Upper lobe of right lung (tissue), 1 donor: ENCODE measurements around the gene ESR2. TPM values are rescaled to one million over a fixed set of nuclear protein-coding genes. Genes with fewer than 3 reads are reported as not detected.
A peak's percentile ranks its signal among the peaks of the same experiment; 100 is the strongest.

ENCODE experiments used
- ATAC-seq: fragments of 200-7000 bp; cut with Tn5 transposase; one replicate; pipeline ENCODE4 v1.9.1; 2020; ENCODE audit warnings: mild to moderate bottlenecking, moderate library complexity
- DNase-seq: peaks from one replicate; pipeline ENCODE4 v3.0.0-alpha.2; 2020
- H3K27ac ChIP-seq: fragments of 200-600 bp; one replicate; pipeline ENCODE4 v1.8.0; 2022
- H3K27me3 ChIP-seq: fragments of 200-600 bp; one replicate; pipeline ENCODE4 v1.8.0; 2022; ENCODE audit warnings: mild to moderate bottlenecking
- H3K36me3 ChIP-seq: fragments of 200-600 bp; one replicate; pipeline ENCODE4 v1.8.0; 2022
- H3K4me1 ChIP-seq: fragments of 200-600 bp; one replicate; pipeline ENCODE4 v1.8.0; 2022
- H3K4me3 ChIP-seq: fragments of 200-600 bp; one replicate; pipeline ENCODE4 v1.8.0; 2022; ENCODE audit warnings: mild to moderate bottlenecking
- H3K9me3 ChIP-seq: fragments of 200-600 bp; one replicate; pipeline ENCODE4 v1.8.0; 2022
- CTCF ChIP-seq: fragments of 200-600 bp; IDR thresholded peaks from one replicate; pipeline ENCODE4 v1.8.0; 2022; ENCODE audit warnings: antibody characterized with exemption
- intact Hi-C: fragments of 100-400 bp; cut with DNase I; formaldehyde crosslinking; loops from one replicate; pipeline ENCODE4 v1.11.0; 2022
- long read RNA-seq: library from polyadenylated mRNA; unstranded; transcript quantifications from one replicate; pipeline ENCODE4 v2.0.0, GENCODE V29; 2021
- total RNA-seq: library from RNA; stranded (reverse); fragmentation: NEBNext Ultra II Directional; extraction: Animal tissue kit (Norgen Biotek cat#: 25700); gene quantifications from one replicate; pipeline ENCODE4 v1.2.1, GENCODE V29; 2021
- donor health status: DM: no; HTN: yes; CAD: no; lungs with severe emphysema.

The ESR2 gene
- 1.3 TPM for total RNA-seq
- long read RNA-seq, partial matches to known transcripts, result 0 of 9 reads
- long read RNA-seq, other reads (novel, unspliced or antisense), result 8 of 9 reads

DNA sequence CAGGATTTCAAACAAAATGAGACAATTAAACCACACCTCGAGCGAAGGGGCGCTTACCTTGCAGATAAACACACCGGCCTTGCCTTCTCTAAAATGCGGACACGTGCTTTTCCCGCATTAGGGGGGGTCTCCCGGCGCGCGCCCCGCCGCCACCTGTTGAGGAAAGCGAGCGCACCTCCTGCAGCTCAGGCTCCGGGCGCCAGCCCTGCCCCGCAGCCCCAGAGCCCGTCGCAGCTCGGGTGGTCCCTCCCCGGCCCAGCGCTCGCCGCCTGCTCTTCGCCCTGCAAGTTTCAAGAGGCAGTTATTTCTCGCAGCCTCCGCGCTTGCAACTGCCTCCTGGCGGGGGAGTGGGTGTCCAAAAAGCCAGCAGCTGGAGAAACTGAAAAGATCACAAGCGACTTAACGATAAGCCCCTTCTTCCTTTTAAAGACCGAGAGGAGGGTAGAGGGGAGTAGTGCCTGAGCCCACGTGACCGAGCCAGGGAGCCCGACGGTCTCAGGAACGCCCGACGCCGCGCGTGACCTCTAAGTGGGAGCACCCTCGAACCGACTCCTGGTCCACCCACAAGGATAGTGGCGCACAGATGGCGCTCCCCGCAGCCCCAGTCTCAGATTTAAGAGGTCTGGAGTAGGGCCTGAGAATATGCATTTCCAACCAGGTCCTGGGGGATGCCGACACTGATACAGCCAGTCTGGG lies at the start of gene ESR2:
Gene ESR2 (minus strand): TSS at position 396 of the 696 bp plus-strand sequence. CDS start 11,386 bp downstream, outside the sequence.
- intact Hi-C loops, result no loop called here
- peak; percentile 61 for ATAC-seq
- H3K36me3 ChIP-seq, result no peaks in the 10 kb centered on the region
- peak; percentile 65 for DNase-seq
- H3K9me3 ChIP-seq, result no peaks in the 10 kb centered on the region
- H3K4me3 ChIP-seq, result peak within 1 kb of the TSS; percentile 47
- no peak within 1 kb of the TSS for H3K27ac ChIP-seq
- H3K4me1 ChIP-seq, result peaks cover 24% of the 10 kb centered on the region
- TF ChIP-seq CTCF, result no peak
- peaks cover 24% of the 10 kb centered on the region for H3K27me3 ChIP-seq

DNA sequence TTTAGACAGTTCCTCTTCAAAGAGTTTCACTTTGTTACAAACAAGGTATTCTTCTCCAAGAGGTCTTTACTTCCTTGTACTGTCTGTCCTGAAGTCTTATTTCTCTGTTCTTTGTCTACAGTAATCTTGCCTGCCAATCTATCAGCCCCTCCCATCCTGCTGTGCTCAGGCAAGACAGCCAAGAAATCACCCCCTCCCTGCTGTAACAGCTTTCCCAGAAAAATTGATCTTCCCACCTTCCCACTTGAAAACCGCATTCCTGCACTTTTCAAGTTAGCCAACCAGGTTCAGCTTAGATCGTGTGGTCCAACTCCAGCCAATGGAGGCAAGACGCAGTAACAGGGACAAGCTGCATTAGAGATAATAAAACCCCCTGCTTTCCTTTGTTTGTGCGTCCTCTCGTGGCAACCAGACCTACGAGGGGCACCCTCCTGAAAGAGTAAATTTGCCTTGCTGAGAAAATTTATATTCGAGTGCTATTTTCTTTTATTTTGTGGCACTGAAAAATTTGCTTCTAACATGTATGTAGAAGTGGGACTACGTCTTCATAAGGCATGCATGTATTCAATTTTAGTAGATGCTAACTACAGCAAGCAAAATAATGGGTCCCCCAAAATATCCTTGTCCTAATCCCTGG lies 46.5 kb upstream of the ESR2 start:
- ATAC-seq (no peak), DNase-seq (no peak)
- Histone ChIP-seq H3K9me3 (no peaks in the 10 kb centered on the region), H3K36me3 (no peaks in the 10 kb centered on the region), H3K27me3 (no peaks in the 10 kb centered on the region), H3K27ac (no peak overlapping the region), H3K4me3 (no peak overlapping the region), H3K4me1 (peaks cover 6% of the 10 kb centered on the region)
- intact Hi-C loops, result no loop called here
- no peak for TF ChIP-seq CTCF

GRCh38 chr14:64338616-64339316 lies 44.6 kb upstream of the ESR2 start:
- H3K27me3 ChIP-seq, result no peaks in the 10 kb centered on the region
- ATAC-seq (peak; percentile 96), DNase-seq (peak; percentile 96)
- no peak for TF ChIP-seq CTCF
- H3K27ac ChIP-seq, result peak overlapping the region; percentile 85
- H3K4me3 ChIP-seq, result peak overlapping the region; percentile 87
- peaks cover 6% of the 10 kb centered on the region for H3K4me1 ChIP-seq
- H3K36me3 ChIP-seq, result no peaks in the 10 kb centered on the region
- H3K9me3 ChIP-seq, result no peaks in the 10 kb centered on the region
- intact Hi-C loops, result no loop called here

- no peaks in the 10 kb centered on the region for H3K27me3 ChIP-seq
- no peaks in the 10 kb centered on the region for H3K9me3 ChIP-seq
- peak overlapping the region; percentile 85 for H3K27ac ChIP-seq
- DNase-seq (no peak), ATAC-seq (peak; percentile 18)
- no peaks in the 10 kb centered on the region for H3K36me3 ChIP-seq
- peak overlapping the region; percentile 87 for H3K4me3 ChIP-seq
- peaks cover 6% of the 10 kb centered on the region for H3K4me1 ChIP-seq
- no peak for TF ChIP-seq CTCF
- intact Hi-C loops, result no loop called here
These were observed 43.9 kb upstream of the ESR2 start for GRCh38 chr14:64337888-64338615.

DNA sequence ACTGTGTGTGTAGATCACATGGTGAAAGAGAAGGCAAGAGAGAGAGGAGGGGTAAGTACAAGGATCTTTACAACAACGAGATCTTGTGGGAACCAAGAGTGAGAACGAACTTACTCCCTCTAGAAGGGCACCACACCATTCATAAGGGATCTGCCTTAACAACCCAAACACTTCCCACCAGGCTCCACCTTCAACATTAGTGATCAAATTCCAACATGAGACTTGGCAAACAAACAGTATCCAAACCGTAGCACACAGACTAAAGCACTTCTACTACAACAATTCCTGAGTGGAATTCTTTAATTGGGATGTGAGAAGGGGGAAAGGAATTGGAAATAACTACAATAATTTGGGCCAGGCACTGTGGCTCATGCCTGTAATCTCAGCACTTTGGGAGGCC lies 35.0 kb upstream of the ESR2 start:
- intact Hi-C loops, result no loop called here
- DNase-seq (no peak), ATAC-seq (no peak)
- peaks cover 3% of the 10 kb centered on the region for H3K27me3 ChIP-seq
- no peak overlapping the region for H3K27ac ChIP-seq
- no peaks in the 10 kb centered on the region for H3K9me3 ChIP-seq
- no peak overlapping the region for H3K4me3 ChIP-seq
- no peaks in the 10 kb centered on the region for H3K36me3 ChIP-seq
- H3K4me1 ChIP-seq, result no peaks in the 10 kb centered on the region
- no peak for TF ChIP-seq CTCF
